Smooth muscle cell (in vitro differentiated cells): ENCODE results near the gene TRIP6. TPM values are rescaled to one million over a fixed set of nuclear protein-coding genes. Genes with fewer than 3 reads are reported as not detected.

Source experiments
- DNase-seq: peaks from one replicate; lab custom pipeline; 2025; ENCODE audit not compliant: unreplicated experiment; lab: John Stamatoyannopoulos, UW
- H2AFZ ChIP-seq: fragments of 200-600 bp; sonication (generic); 2 replicates; pipeline ENCODE4 v1.6.0; 2016; ENCODE audit warnings: antibody characterized with exemption, low read depth, mild to moderate bottlenecking
- H3F3A ChIP-seq: fragments of 200-600 bp; sonication (generic); 2 replicates; pipeline ENCODE4 v1.6.0; 2017; ENCODE audit warnings: antibody characterized with exemption, low read depth
- H3K27ac ChIP-seq: fragments of 200-600 bp; sonication (generic); 2 replicates; pipeline ENCODE4 v1.5.1; 2016; ENCODE audit warnings: low read depth, mild to moderate bottlenecking
- H3K27me3 ChIP-seq: fragments of 200-600 bp; sonication (generic); 2 replicates; pipeline ENCODE4 v1.6.1; 2016; ENCODE audit warnings: low read depth, mild to moderate bottlenecking
- H3K36me3 ChIP-seq: fragments of 200-600 bp; sonication (generic); 2 replicates; pipeline ENCODE4 v1.5.1; 2016; ENCODE audit warnings: low read depth
- H3K4me1 ChIP-seq: fragments of 200-600 bp; sonication (generic); 2 replicates; pipeline ENCODE4 v1.5.1; 2016; ENCODE audit warnings: low read depth
- H3K4me2 ChIP-seq: fragments of 200-600 bp; sonication (generic); 2 replicates; pipeline ENCODE4 v1.6.0; 2016; ENCODE audit warnings: mild to moderate bottlenecking
- H3K4me3 ChIP-seq: fragments of 200-600 bp; sonication (generic); 2 replicates; pipeline ENCODE4 v1.5.1; 2016; ENCODE audit warnings: mild to moderate bottlenecking
- H3K79me2 ChIP-seq: fragments of 200-600 bp; sonication (generic); 2 replicates; pipeline ENCODE4 v1.6.0; 2016; ENCODE audit warnings: low read depth, mild to moderate bottlenecking
- H3K9ac ChIP-seq: fragments of 200-600 bp; sonication (generic); 2 replicates; pipeline ENCODE4 v1.6.0; 2016; ENCODE audit warnings: low read depth
- H3K9me3 ChIP-seq: fragments of 200-600 bp; sonication (generic); replicated peaks from 2 replicates; pipeline ENCODE4 v1.5.1; 2016; ENCODE audit warnings: low read depth
- H4K20me1 ChIP-seq: fragments of 200-600 bp; sonication (generic); 2 replicates; pipeline ENCODE4 v1.6.0; 2016; ENCODE audit warnings: low read depth
- CTCF ChIP-seq: fragments of 200-600 bp; sonication (generic); IDR thresholded peaks from 2 replicates; pipeline ENCODE4 v1.5.1; 2017; ENCODE audit warnings: borderline replicate concordance, mild to moderate bottlenecking, antibody characterized with exemption; ENCODE audit not compliant: insufficient read depth, poor library complexity, severe bottlenecking
- WGBS: methylation state at CpG from one replicate; pipeline ENCODE4 v1.1.7; 2016; ENCODE audit warnings: low lambda C conversion rate; 5-methylcytosine and 5-hydroxymethylcytosine counted together
- polyA plus RNA-seq: library from polyadenylated mRNA; unstranded; fragments of >200 nt; fragmentation: Nextera tagmentation; extraction: Ambion mirVana; gene quantifications from 2 replicates; pipeline ENCODE4 v1.2.1, GENCODE V29; 2016
- total RNA-seq: library from RNA; depleted of rRNA; stranded (reverse); fragments of >200 nt; gene quantifications from 2 replicates; pipeline ENCODE4 v1.2.3, GENCODE V29; 2014

TRIP6 gene
- total and polyA plus RNA-seq, 2 experiments from 2014 or later, result 46.8 to 65.6 TPM

DNA sequence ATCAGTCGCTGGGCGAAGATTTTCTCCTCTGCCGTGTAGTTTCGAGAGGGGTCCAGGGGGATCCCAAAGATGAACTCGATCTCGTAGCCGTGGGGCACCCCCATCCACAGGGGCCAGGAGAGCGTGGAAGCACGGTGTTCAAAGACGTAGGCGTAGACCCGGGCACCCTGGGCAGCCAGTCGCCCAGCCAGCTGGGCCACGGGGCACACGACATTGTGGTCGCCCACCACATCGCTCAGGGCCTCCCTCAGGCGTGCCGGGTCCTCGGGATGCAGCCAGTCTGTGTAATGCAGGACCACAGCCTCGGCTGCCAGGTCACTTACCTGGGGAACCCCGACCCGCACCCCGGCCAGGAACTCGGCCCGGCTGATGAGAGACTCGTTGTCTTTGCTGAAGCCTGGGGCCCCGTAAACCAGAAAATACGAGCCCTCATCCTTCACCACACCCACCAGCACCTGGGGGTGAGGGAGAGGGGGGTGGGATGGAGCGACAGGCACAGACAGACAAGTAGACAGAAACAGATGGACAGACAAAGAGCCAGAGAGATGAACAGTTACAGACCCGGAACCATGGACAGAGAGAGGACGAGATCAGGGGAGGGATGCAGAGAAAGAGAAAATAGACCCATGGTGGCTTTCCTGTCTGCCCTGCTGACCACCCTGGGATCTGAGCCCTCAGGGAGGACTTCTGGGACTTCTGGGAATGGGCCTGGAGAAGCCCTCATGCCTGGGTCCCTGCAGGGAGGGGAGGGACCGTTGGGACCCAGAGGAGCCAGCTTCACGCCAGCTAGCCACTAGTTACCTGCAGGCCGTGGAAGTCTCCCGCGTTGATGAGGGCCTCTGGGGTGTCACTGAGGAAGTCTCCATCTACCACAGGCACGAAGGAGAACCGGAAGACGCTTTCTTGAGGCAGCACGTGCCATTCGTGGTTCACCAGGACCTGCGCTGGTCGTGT is 25.5 kb downstream of the TRIP6 start:
- Histone ChIP-seq H3K4me1 (peaks cover 41% of the 10 kb centered on the region), H3K9ac (no peak overlapping the region), H3K4me3 (no peak overlapping the region), H4K20me1 (peaks cover 9% of the 10 kb centered on the region), H3K79me2 (peaks cover 16% of the 10 kb centered on the region), H2AFZ (no peak overlapping the region), H3F3A (peaks cover 10% of the 10 kb centered on the region), H3K27me3 (peaks cover 22% of the 10 kb centered on the region), H3K9me3 (no peaks in the 10 kb centered on the region), H3K4me2 (no peak overlapping the region), H3K27ac (no peak overlapping the region), H3K36me3 (no peaks in the 10 kb centered on the region)
- DNase-seq, result no peak
- TF ChIP-seq CTCF, result no peak
- 94% methylated on average over 33 of the region's 44 CpGs for WGBS

GRCh38 chr7:100893318-100893895 is 26.2 kb downstream of the TRIP6 start:
- TF ChIP-seq CTCF, result no peak
- Histone ChIP-seq H3K79me2 (peaks cover 8% of the 10 kb centered on the region), H4K20me1 (peaks cover 3% of the 10 kb centered on the region)

DNA sequence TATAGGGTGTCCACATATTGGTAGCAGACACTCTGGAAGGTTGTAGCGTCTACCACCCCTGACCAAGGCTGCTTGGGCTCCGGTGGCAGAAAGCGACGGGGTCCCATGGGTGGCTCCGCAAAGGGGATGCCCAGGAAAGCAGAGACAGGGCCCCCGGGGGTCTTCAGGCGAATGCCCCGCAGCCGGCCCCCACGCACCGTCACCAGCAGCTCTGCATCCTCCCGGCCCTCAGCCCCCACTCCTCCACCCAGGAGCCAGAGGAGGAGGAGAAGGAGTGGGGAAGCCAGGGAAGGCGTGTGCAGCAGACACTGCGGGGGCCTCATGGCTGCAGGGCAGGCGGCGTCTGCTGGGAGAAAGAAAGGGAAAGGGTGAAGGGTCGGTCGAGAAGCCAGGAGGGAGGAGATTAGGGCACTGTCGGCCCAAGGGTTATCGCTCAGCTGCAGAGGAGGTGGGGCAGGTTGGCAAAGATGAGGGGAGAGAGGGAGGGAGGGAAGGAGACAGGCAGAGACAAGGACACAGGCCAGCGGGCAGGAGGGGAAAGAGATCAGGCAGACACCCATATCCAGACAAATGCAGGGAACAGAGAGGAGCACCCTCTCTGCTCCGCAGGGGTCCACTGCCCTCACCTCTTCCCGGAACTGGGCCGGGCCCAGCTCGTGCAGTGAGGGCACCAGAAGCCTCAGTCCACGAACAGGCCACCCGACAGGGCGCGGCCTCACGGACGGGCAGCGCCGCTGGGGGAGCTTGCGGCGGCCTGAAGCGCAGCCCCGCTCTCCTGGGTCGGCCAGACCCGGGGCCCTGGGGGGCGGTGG is 26.9 kb downstream of the TRIP6 start:
- Histone ChIP-seq H4K20me1 (no peaks in the 10 kb centered on the region), H3K9me3 (no peaks in the 10 kb centered on the region), H3K4me3 (peak overlapping the region; percentile 72), H3K36me3 (no peaks in the 10 kb centered on the region), H3K27ac (no peak overlapping the region), H3K4me1 (peaks cover 29% of the 10 kb centered on the region), H3F3A (no peaks in the 10 kb centered on the region), H3K9ac (no peak overlapping the region), H3K79me2 (peaks cover 1% of the 10 kb centered on the region), H2AFZ (no peak overlapping the region), H3K4me2 (peak overlapping the region; percentile 100), H3K27me3 (peaks cover 26% of the 10 kb centered on the region)
- 60% methylated on average over 29 of the region's 40 CpGs for WGBS
- no peak for TF ChIP-seq CTCF
- DNase-seq, result no peak

More at GRCh38 chr7:100893318-100893895, 26.2 kb downstream of the TRIP6 start:
- Histone ChIP-seq H3K4me3 (no peak overlapping the region), H2AFZ (no peak overlapping the region), H3K9me3 (no peaks in the 10 kb centered on the region), H3K36me3 (no peaks in the 10 kb centered on the region), H3K27ac (no peak overlapping the region), H3K4me2 (no peak overlapping the region), H3F3A (peaks cover 2% of the 10 kb centered on the region), H3K4me1 (peaks cover 36% of the 10 kb centered on the region), H3K27me3 (peaks cover 26% of the 10 kb centered on the region), H3K9ac (no peak overlapping the region)
- no peak for DNase-seq
- 96% methylated on average over 31 of the region's 32 CpGs for WGBS
